ENCODE data around the gene PP2D1. TPM values are rescaled to one million over a fixed set of nuclear protein-coding genes. Genes with fewer than 3 reads are reported as not detected.
A peak's percentile ranks its signal among the peaks of the same experiment; 100 is the strongest.

The PP2D1 gene
- total and polyA plus RNA-seq, 2 donors (not counting 1 experiment from before 2014, with no cell fraction given), result not detected

GRCh38 chr3:20028905-20029331, 16.9 kb upstream of the PP2D1 start:
- Histone ChIP-seq H4K20me1 (ENCODE audit: control insufficient read depth, extremely low read depth, insufficient read depth, low read length) (no peaks in the 10 kb centered on the region), H3K79me2 (ENCODE audit: control insufficient read depth, insufficient read depth, low read length) (no peaks in the 10 kb centered on the region), H3K9me3 (ENCODE audit: control insufficient read depth, insufficient read depth, low read depth, low read length) (no peaks in the 10 kb centered on the region), H3K27ac (ENCODE audit: insufficient read depth, low read length) (no peak overlapping the region), H3K4me1 (ENCODE audit: control insufficient read depth, extremely low read depth, insufficient read depth, low read length) (no peaks in the 10 kb centered on the region), H3K9ac (ENCODE audit: insufficient read depth, low read length) (no peak overlapping the region), H3K4me3 (replicated peaks in 1 of 4; ENCODE audit: control extremely low read depth in 1 of 4, insufficient read depth in 1 of 4, low read depth in 3 of 4, low read length in 4 of 4) (no peak overlapping the region), H3K36me3 (ENCODE audit: control insufficient read depth, insufficient read depth, low read length) (no peaks in the 10 kb centered on the region), H2AFZ (ENCODE audit: low read length) (no peak overlapping the region), H3K27me3 (ENCODE audit: control insufficient read depth, insufficient read depth, low read length) (no peaks in the 10 kb centered on the region), H3K4me2 (ENCODE audit: extremely low read depth, insufficient read depth, low read length) (no peak overlapping the region)
- TF ChIP-seq CTCF (conservative IDR thresholded peaks at IDR 0.05 in 1 of 2, IDR thresholded peaks at IDR 0.05 in 1 of 2; ENCODE audit: low read depth in 1 of 2, low read length in 2 of 2) (no peak), EZH2 (IDR thresholded peaks at IDR 0.05; ENCODE audit: low read length, missing control alignments) (no peak)
- DNase-seq (ENCODE audit: low read depth in 2 of 2), result peak in 1 of 2 donors; percentile 9

- TF ChIP-seq EZH2 (IDR thresholded peaks at IDR 0.05; ENCODE audit: low read length, missing control alignments) (no peak), CTCF (conservative IDR thresholded peaks at IDR 0.05 in 1 of 2, IDR thresholded peaks at IDR 0.05 in 1 of 2; ENCODE audit: low read depth in 1 of 2, low read length in 2 of 2) (no peak)
- H3K9ac ChIP-seq (ENCODE audit: insufficient read depth, low read length), result no peak overlapping the region
- DNase-seq (ENCODE audit: low read depth in 2 of 2), result no peak
- no peaks in the 10 kb centered on the region for H3K36me3 ChIP-seq (ENCODE audit: control insufficient read depth, insufficient read depth, low read length)
- H3K79me2 ChIP-seq (ENCODE audit: control insufficient read depth, insufficient read depth, low read length), result no peaks in the 10 kb centered on the region
- no peaks in the 10 kb centered on the region for H3K27me3 ChIP-seq (ENCODE audit: control insufficient read depth, insufficient read depth, low read length)
- no peak overlapping the region for H3K4me3 ChIP-seq (replicated peaks in 1 of 4; ENCODE audit: control extremely low read depth in 1 of 4, insufficient read depth in 1 of 4, low read depth in 3 of 4, low read length in 4 of 4)
- H2AFZ ChIP-seq (ENCODE audit: low read length), result no peak overlapping the region
- no peaks in the 10 kb centered on the region for H4K20me1 ChIP-seq (ENCODE audit: control insufficient read depth, extremely low read depth, insufficient read depth, low read length)
- H3K9me3 ChIP-seq (ENCODE audit: control insufficient read depth, insufficient read depth, low read depth, low read length), result no peaks in the 10 kb centered on the region
- no peaks in the 10 kb centered on the region for H3K4me1 ChIP-seq (ENCODE audit: control insufficient read depth, extremely low read depth, insufficient read depth, low read length)
- H3K4me2 ChIP-seq (ENCODE audit: extremely low read depth, insufficient read depth, low read length), result no peak overlapping the region
- H3K27ac ChIP-seq (ENCODE audit: insufficient read depth, low read length), result no peak overlapping the region
Measured at GRCh38 chr3:20027136-20027535, 15.1 kb upstream of the PP2D1 start.

- H3K4me2 ChIP-seq (ENCODE audit: extremely low read depth, insufficient read depth, low read length), result no peak overlapping the region
- H3K79me2 ChIP-seq (ENCODE audit: control insufficient read depth, insufficient read depth, low read length), result no peaks in the 10 kb centered on the region
- no peak overlapping the region for H2AFZ ChIP-seq (ENCODE audit: low read length)
- H3K9me3 ChIP-seq (ENCODE audit: control insufficient read depth, insufficient read depth, low read depth, low read length), result no peaks in the 10 kb centered on the region
- no peak overlapping the region for H3K9ac ChIP-seq (ENCODE audit: insufficient read depth, low read length)
- no peak for TF ChIP-seq CTCF (conservative IDR thresholded peaks at IDR 0.05 in 1 of 2, IDR thresholded peaks at IDR 0.05 in 1 of 2; ENCODE audit: low read depth in 1 of 2, low read length in 2 of 2)
- TF ChIP-seq EZH2 (IDR thresholded peaks at IDR 0.05; ENCODE audit: low read length, missing control alignments), result no peak
- no peaks in the 10 kb centered on the region for H3K27me3 ChIP-seq (ENCODE audit: control insufficient read depth, insufficient read depth, low read length)
- DNase-seq (ENCODE audit: low read depth in 2 of 2), result no peak
- no peaks in the 10 kb centered on the region for H3K4me1 ChIP-seq (ENCODE audit: control insufficient read depth, extremely low read depth, insufficient read depth, low read length)
- H3K27ac ChIP-seq (ENCODE audit: insufficient read depth, low read length), result no peak overlapping the region
- H3K36me3 ChIP-seq (ENCODE audit: control insufficient read depth, insufficient read depth, low read length), result no peaks in the 10 kb centered on the region
- H3K4me3 ChIP-seq (replicated peaks in 1 of 4; ENCODE audit: control extremely low read depth in 1 of 4, insufficient read depth in 1 of 4, low read depth in 3 of 4, low read length in 4 of 4), result no peak overlapping the region
- no peaks in the 10 kb centered on the region for H4K20me1 ChIP-seq (ENCODE audit: control insufficient read depth, extremely low read depth, insufficient read depth, low read length)
Measured at GRCh38 chr3:20023623-20024405, 11.8 kb upstream of the PP2D1 start.
